TTC549 (cell line): ENCODE data around the gene SPRR2A.
"Not testable (repeated sequence)": the region's sequence is repeated elsewhere in the genome, so short reads cannot be mapped to it uniquely, and the experiment has no call there.

Experiments
- FAIRE-seq: peaks from 2 replicates; lab custom pipeline; 2012; peaks lifted over from hg19 to GRCh38; lab: Jason Lieb, UNC

The SPRR2A gene

GRCh38 chr1:153024413-153024812 is 32.9 kb downstream of the SPRR2A start:
- FAIRE-seq = no peak

- no peak for FAIRE-seq
Measured at GRCh38 chr1:153023109-153023508, 34.2 kb downstream of the SPRR2A start.

- not testable (repeated sequence) for FAIRE-seq
Measured at GRCh38 chr1:153022340-153022739, 35.0 kb downstream of the SPRR2A start.

- FAIRE-seq = not testable (repeated sequence)
Measured at GRCh38 chr1:153021829-153022228, 35.5 kb downstream of the SPRR2A start.

GRCh38 chr1:153011235-153011758 is 46.0 kb downstream of the SPRR2A start:
- not testable (repeated sequence) for FAIRE-seq
